ENCODE measurements around the gene SIX6.

The SIX6 gene

DNA sequence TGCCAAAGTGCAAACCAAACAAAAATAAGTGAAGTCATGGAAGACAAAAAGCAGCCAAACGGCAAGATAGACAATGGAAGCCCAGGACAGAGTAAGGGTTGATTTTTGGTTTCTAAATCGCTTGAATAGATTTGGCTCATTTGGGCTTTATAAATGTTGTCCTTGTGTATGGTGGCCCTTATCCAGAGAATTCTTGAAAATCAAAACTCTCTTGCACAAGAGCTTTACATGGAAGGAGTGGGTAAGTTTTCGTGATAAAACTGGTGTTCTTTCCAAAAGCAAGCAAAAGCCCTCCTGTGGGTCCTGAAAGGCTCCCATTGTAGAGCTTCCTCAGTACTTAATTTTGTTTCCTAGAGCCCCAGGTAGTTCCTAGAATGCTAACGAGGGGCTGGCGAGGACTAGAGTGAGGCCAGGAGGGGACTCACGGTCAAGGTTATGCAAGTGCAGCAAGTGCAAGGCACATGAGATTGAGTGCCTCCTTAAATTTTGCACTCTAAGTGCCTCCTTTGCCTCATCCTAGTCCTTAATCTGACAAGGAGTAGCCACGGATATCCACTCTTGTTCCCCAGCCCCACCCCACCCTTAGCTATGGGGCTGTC lies 4.1 kb downstream of the SIX6 start:
- DNase-seq (ENCODE audit: low read depth, low spot score), result no peak

GRCh38 chr14:60514378-60514740 lies 5.4 kb downstream of the SIX6 start:
- DNase-seq (ENCODE audit: low read depth, low spot score), result no peak

DNA sequence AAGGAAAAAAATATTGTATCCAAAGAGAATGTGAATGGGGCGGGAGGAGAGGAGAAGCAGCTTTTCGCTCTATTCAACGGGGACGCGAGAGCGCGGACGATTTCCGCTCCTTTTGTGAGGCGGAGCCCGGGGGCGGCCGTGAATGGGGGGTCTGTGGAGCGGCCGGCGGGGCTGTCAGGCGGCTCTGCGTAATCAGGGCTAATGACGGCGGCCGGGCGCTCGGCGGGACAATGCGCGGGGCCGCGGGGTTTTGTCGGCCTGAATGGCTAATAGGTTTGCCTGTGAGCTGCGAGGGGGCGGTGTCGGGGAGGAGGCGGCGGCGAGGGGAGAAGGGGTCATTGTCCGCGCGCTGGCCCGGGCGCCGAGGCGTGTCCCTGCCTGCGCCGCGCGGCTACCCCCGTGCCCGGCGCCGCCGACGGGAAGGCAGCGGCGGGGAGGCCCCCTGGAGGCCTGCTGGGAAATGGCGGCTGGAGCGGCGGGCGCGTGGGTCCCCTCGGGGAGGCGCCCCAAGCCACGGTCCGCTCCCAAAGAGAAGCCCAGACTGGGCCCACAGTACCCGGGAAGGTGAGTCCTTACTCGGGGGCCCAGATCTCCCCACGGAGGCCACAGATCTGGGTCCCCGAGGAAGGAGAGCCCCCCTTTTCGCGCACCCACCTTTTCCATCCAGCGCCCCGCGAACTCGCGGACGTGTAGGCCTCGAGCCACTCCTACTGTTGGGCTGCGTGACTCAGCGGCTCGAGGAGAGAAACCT lies 6.0 kb downstream of the SIX6 start:
- no peak for DNase-seq (ENCODE audit: low read depth, low spot score)

GRCh38 chr14:60515511-60516289 lies 6.8 kb downstream of the SIX6 start:
- DNase-seq (ENCODE audit: low read depth, low spot score), result no peak

DNA sequence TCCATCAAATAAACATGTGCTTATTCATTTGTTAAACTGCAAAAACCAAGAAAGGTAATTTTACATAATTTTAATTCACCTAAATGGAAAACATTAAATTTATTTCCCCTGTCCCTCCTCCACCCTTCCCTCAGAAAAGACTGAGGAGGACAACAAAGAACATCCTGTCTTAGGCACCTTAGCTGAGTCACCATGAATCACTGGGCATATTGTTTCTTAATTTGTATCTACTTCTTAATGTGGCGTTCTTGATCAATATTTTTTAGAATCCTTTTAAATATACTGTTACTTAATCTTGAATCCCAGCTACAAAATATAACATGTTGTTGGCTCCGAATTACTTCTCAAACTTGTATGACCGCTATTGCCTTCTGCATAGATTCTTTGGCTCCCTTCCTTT lies 23.5 kb downstream of the SIX6 start:
- no peak for DNase-seq (ENCODE audit: low read depth, low spot score)

DNA sequence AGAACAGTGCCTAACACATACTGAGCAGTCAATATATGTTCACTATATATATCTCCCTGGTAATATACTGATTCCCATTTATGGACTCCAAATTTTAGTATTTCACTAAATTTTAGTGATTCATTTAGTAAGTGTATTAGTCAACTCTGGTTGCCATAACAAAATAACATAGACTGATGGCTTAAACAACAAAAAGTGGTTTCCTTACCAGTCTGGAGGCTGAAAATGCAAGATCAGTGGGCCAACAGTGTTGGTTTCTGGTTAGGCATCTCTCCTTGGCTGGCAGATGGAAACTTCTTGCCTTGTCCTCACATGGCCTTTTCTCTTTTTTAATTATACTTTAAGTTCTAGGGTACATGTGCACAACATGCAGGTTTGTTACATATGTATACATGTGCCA lies 28.7 kb downstream of the SIX6 start:
- DNase-seq (ENCODE audit: low read depth, low spot score), result no peak

DNA sequence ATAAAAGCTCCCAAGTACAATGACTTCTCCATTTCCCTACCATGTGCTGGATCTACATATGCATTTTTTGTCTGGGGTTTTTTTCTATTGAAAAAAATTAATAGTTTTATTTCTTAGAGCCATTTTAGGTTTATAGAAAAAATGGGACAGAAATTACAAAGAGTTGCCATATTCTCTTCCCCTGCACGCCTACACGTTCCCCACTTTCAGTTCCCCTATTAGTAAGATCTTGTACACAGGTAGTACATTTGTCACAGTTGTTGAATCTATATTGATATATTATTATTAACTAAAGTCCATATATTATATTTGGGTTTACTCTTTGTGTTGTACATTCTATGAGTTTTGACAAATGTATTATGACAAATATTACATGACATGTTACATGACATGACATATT lies 35.7 kb downstream of the SIX6 start:
- DNase-seq (ENCODE audit: low read depth, low spot score), result no peak

DNA sequence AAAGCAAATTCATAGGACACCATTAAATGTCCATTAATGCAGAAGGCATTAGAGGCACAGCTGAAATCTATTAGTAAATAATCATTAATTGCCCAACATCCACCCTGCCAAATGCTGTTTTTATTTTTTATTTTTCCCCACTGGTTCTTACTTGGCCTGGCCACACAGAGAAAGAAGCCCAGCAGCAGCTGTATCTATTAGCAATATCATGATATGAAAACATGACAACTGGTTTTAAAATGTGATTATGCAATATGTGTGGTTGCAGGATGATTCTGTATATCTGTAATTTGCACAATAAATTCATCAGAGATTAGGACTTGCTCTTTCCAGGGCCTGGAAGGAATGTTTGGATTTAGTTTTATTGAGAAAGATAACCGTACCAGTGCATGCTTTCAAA lies 44.9 kb downstream of the SIX6 start:
- DNase-seq (ENCODE audit: low read depth, low spot score), result no peak

DNA sequence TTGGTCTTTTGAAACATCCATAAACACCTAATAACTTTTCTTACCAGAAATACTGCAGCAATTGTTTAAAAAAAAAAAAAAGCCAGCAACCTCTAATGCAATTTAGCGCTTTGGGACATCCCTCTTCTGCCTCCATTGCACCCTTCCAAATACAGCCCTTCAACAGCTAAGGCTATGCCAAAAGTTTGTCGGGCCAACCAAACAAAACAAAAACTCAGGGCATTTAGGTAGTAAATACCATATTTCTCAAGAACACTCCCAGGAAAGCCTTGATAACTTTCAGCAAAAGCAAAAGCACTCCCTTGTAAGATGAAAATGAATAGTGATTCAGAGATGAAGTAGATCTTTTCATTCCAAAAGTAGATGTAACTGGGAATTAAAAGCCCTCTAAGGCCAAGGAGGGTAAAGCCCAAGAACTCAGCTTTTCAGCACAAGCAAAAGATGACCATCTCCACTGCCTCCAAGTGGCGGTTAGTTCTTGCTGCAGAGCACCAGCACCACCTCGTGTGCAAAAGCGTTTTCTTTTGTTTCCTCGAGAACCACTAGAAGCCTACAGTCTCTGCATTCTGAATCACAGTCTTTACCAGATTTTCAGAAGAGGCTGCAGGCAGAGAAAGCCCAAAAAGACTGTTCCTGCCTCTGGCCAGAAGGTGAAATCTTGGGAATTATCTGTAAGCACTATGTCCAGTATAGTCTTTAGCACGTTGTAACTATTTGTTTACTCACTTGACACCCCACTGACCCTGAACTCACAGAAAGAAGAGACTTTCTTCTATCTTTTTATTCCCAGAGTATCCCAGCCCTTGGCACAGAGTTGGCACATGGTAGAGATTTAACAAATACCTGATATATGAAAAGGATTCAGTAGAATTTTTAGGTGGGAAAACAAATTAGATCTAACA lies 53.1 kb downstream of the SIX6 start:
- peak; percentile 53 for DNase-seq (ENCODE audit: low read depth, low spot score)

All from smooth muscle cell of the brain vasculature (primary cell).